ENCODE results near the gene RHEBL1.

RHEBL1 gene

GRCh38 chr12:49044660-49045059 lies 25.1 kb downstream of the RHEBL1 start:
- WGBS (ENCODE audit: insufficient coverage, insufficient read length) = no CpG with 5 or more reads among the region's 12 CpGs
- DNase-seq (ENCODE audit: low read depth, low spot score) = no peak
- H3K27ac ChIP-seq (ENCODE audit: low read length) = no peak overlapping the region
- H3K4me3 ChIP-seq (ENCODE audit: low read length) = no peak overlapping the region
- no peaks in the 10 kb centered on the region for H3K27me3 ChIP-seq (ENCODE audit: control insufficient read depth, insufficient read depth, low read length)
- H3K9me3 ChIP-seq (ENCODE audit: control insufficient read depth, insufficient read depth, low read length) = no peaks in the 10 kb centered on the region
- H3K4me1 ChIP-seq (ENCODE audit: control insufficient read depth, insufficient read depth, low read length) = no peaks in the 10 kb centered on the region
- H3K36me3 ChIP-seq (ENCODE audit: control insufficient read depth, insufficient read depth, low read length) = peaks cover 72% of the 10 kb centered on the region

- WGBS (ENCODE audit: insufficient coverage, insufficient read length) = no CpG with 5 or more reads among the region's 11 CpGs
- no peaks in the 10 kb centered on the region for H3K4me1 ChIP-seq (ENCODE audit: control insufficient read depth, insufficient read depth, low read length)
- no peaks in the 10 kb centered on the region for H3K9me3 ChIP-seq (ENCODE audit: control insufficient read depth, insufficient read depth, low read length)
- H3K36me3 ChIP-seq (ENCODE audit: control insufficient read depth, insufficient read depth, low read length) = peaks cover 72% of the 10 kb centered on the region
- peak; percentile 25 for DNase-seq (ENCODE audit: low read depth, low spot score)
- no peak overlapping the region for H3K27ac ChIP-seq (ENCODE audit: low read length)
- H3K4me3 ChIP-seq (ENCODE audit: low read length) = no peak overlapping the region
- H3K27me3 ChIP-seq (ENCODE audit: control insufficient read depth, insufficient read depth, low read length) = no peaks in the 10 kb centered on the region
These were observed 25.9 kb downstream of the RHEBL1 start for GRCh38 chr12:49043856-49044258.

- H3K9me3 ChIP-seq (ENCODE audit: control insufficient read depth, insufficient read depth, low read length) = no peaks in the 10 kb centered on the region
These were observed 26.5 kb downstream of the RHEBL1 start for GRCh38 chr12:49043241-49043640.

GRCh38 chr12:49041881-49042484 lies 27.8 kb downstream of the RHEBL1 start:
- Histone ChIP-seq H3K4me3 (ENCODE audit: low read length) (no peak overlapping the region), H3K27ac (ENCODE audit: low read length) (no peak overlapping the region), H3K9me3 (ENCODE audit: control insufficient read depth, insufficient read depth, low read length) (no peaks in the 10 kb centered on the region), H3K4me1 (ENCODE audit: control insufficient read depth, insufficient read depth, low read length) (no peaks in the 10 kb centered on the region), H3K36me3 (ENCODE audit: control insufficient read depth, insufficient read depth, low read length) (peaks cover 79% of the 10 kb centered on the region), H3K27me3 (ENCODE audit: control insufficient read depth, insufficient read depth, low read length) (no peaks in the 10 kb centered on the region)
- no peak for DNase-seq (ENCODE audit: low read depth, low spot score)
- WGBS (ENCODE audit: insufficient coverage, insufficient read length) = no CpG with 5 or more reads among the region's 18 CpGs

More at GRCh38 chr12:49043241-49043640, 26.5 kb downstream of the RHEBL1 start:
- peaks cover 71% of the 10 kb centered on the region for H3K36me3 ChIP-seq (ENCODE audit: control insufficient read depth, insufficient read depth, low read length)
- no peak overlapping the region for H3K27ac ChIP-seq (ENCODE audit: low read length)
- no CpG with 5 or more reads among the region's 4 CpGs for WGBS (ENCODE audit: insufficient coverage, insufficient read length)
- H3K27me3 ChIP-seq (ENCODE audit: control insufficient read depth, insufficient read depth, low read length) = no peaks in the 10 kb centered on the region
- H3K4me3 ChIP-seq (ENCODE audit: low read length) = no peak overlapping the region
- DNase-seq (ENCODE audit: low read depth, low spot score) = no peak
- H3K4me1 ChIP-seq (ENCODE audit: control insufficient read depth, insufficient read depth, low read length) = no peaks in the 10 kb centered on the region

- Histone ChIP-seq H3K4me3 (ENCODE audit: low read length) (no peak overlapping the region), H3K27me3 (ENCODE audit: control insufficient read depth, insufficient read depth, low read length) (no peaks in the 10 kb centered on the region), H3K4me1 (ENCODE audit: control insufficient read depth, insufficient read depth, low read length) (no peaks in the 10 kb centered on the region), H3K9me3 (ENCODE audit: control insufficient read depth, insufficient read depth, low read length) (no peaks in the 10 kb centered on the region), H3K36me3 (ENCODE audit: control insufficient read depth, insufficient read depth, low read length) (peaks cover 77% of the 10 kb centered on the region), H3K27ac (ENCODE audit: low read length) (no peak overlapping the region)
- DNase-seq (ENCODE audit: low read depth, low spot score) = no peak
- no CpG with 5 or more reads among the region's 31 CpGs for WGBS (ENCODE audit: insufficient coverage, insufficient read length)
These were observed 28.5 kb downstream of the RHEBL1 start for GRCh38 chr12:49041036-49041880.

GRCh38 chr12:49040364-49040855 lies 29.4 kb downstream of the RHEBL1 start:
- Histone ChIP-seq H3K27me3 (ENCODE audit: control insufficient read depth, insufficient read depth, low read length) (no peaks in the 10 kb centered on the region), H3K27ac (ENCODE audit: low read length) (no peak overlapping the region), H3K4me1 (ENCODE audit: control insufficient read depth, insufficient read depth, low read length) (no peaks in the 10 kb centered on the region), H3K9me3 (ENCODE audit: control insufficient read depth, insufficient read depth, low read length) (no peaks in the 10 kb centered on the region), H3K4me3 (ENCODE audit: low read length) (no peak overlapping the region), H3K36me3 (ENCODE audit: control insufficient read depth, insufficient read depth, low read length) (peaks cover 71% of the 10 kb centered on the region)
- WGBS (ENCODE audit: insufficient coverage, insufficient read length) = no CpG with 5 or more reads among the region's 14 CpGs
- DNase-seq (ENCODE audit: low read depth, low spot score) = no peak

GRCh38 chr12:49039421-49040363 lies 30.1 kb downstream of the RHEBL1 start:
- no peaks in the 10 kb centered on the region for H3K27me3 ChIP-seq (ENCODE audit: control insufficient read depth, insufficient read depth, low read length)
- peaks cover 72% of the 10 kb centered on the region for H3K36me3 ChIP-seq (ENCODE audit: control insufficient read depth, insufficient read depth, low read length)
- WGBS (ENCODE audit: insufficient coverage, insufficient read length) = no CpG with 5 or more reads among the region's 30 CpGs
- no peaks in the 10 kb centered on the region for H3K9me3 ChIP-seq (ENCODE audit: control insufficient read depth, insufficient read depth, low read length)
- H3K27ac ChIP-seq (ENCODE audit: low read length) = no peak overlapping the region
- H3K4me1 ChIP-seq (ENCODE audit: control insufficient read depth, insufficient read depth, low read length) = no peaks in the 10 kb centered on the region
- no peak for DNase-seq (ENCODE audit: low read depth, low spot score)
- no peak overlapping the region for H3K4me3 ChIP-seq (ENCODE audit: low read length)

GRCh38 chr12:49038291-49038955 lies 31.4 kb downstream of the RHEBL1 start:
- WGBS (ENCODE audit: insufficient coverage, insufficient read length) = no CpG with 5 or more reads among the region's 20 CpGs
- Histone ChIP-seq H3K4me1 (ENCODE audit: control insufficient read depth, insufficient read depth, low read length) (no peaks in the 10 kb centered on the region), H3K4me3 (ENCODE audit: low read length) (no peak overlapping the region), H3K27me3 (ENCODE audit: control insufficient read depth, insufficient read depth, low read length) (no peaks in the 10 kb centered on the region), H3K36me3 (ENCODE audit: control insufficient read depth, insufficient read depth, low read length) (peaks cover 78% of the 10 kb centered on the region), H3K9me3 (ENCODE audit: control insufficient read depth, insufficient read depth, low read length) (no peaks in the 10 kb centered on the region), H3K27ac (ENCODE audit: low read length) (no peak overlapping the region)
- no peak for DNase-seq (ENCODE audit: low read depth, low spot score)

- H3K4me1 ChIP-seq (ENCODE audit: control insufficient read depth, insufficient read depth, low read length) = no peaks in the 10 kb centered on the region
- no peak overlapping the region for H3K4me3 ChIP-seq (ENCODE audit: low read length)
- no CpG with 5 or more reads among the region's 7 CpGs for WGBS (ENCODE audit: insufficient coverage, insufficient read length)
- no peaks in the 10 kb centered on the region for H3K9me3 ChIP-seq (ENCODE audit: control insufficient read depth, insufficient read depth, low read length)
- no peaks in the 10 kb centered on the region for H3K27me3 ChIP-seq (ENCODE audit: control insufficient read depth, insufficient read depth, low read length)
- no peak for DNase-seq (ENCODE audit: low read depth, low spot score)
- H3K27ac ChIP-seq (ENCODE audit: low read length) = no peak overlapping the region
- peaks cover 78% of the 10 kb centered on the region for H3K36me3 ChIP-seq (ENCODE audit: control insufficient read depth, insufficient read depth, low read length)
These were observed 31.9 kb downstream of the RHEBL1 start for GRCh38 chr12:49037947-49038237.
